ENCODE results near the gene SLC39A10.
"Not testable (repeated sequence)": the region's sequence is repeated elsewhere in the genome, so short reads cannot be mapped to it uniquely, and the experiment has no call there.

SLC39A10 gene

DNA sequence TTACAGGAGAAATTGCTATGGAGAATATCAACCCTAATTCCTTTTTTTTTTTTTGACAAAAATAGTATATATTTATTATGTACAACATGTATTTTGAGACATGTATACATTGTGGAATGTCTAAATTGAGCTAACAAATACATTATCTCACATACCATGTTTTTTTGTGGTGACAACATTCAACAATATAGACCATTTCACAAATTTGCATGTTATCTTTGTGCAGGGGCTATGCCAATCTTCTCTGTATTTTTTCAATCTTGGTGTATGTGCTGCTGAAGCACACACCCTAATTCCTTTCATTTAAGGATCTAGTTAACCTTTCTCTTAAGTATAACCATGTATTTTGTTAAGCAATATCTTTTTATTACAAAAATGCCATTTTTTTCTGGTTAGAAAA, 13.2 kb downstream of the SLC39A10 start:
- in situ Hi-C loops (cut with MboI; ENCODE audit: low sequenced_read_pairs): no loop called here

DNA sequence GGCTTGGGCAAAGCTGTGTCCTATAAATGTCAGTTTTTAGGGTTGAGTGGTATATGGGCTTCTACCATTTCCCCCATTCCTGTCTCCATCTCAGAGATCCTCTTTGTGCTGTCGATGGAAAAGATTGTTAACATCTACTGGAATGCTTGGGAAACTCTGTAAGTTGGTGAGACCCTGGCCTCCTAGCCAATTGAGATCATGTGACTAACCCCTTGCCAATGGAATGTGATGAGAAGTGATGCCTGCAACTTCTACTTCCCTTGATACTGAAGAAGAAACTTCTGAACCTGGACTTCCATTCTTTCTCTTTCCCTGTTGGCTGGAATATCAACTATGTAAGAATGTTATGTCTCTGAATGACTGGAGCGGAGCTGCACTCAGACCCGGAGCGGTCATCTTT, 14.5 kb downstream of the SLC39A10 start:
- in situ Hi-C loops (cut with MboI; ENCODE audit: low sequenced_read_pairs): no loop called here

DNA sequence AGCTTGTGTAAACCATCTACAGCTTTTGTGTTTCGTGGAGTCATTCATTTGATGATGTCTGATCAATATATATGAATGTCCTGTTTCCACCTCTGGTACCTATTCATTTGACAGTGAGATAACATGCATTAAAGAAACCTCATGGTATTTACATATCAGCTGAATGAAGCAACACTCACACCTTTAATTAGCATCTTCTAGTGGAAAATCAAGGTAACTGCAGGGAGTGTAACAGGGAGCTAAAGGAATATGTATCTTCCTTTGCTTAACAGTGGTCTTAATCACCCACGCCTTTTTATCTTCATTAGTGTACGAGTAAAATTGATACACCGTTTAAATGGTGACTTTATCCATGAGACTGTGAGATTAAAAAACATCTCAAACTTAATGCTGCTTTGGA, 15.6 kb downstream of the SLC39A10 start:
- in situ Hi-C loops (cut with MboI; ENCODE audit: low sequenced_read_pairs): no loop called here

DNA sequence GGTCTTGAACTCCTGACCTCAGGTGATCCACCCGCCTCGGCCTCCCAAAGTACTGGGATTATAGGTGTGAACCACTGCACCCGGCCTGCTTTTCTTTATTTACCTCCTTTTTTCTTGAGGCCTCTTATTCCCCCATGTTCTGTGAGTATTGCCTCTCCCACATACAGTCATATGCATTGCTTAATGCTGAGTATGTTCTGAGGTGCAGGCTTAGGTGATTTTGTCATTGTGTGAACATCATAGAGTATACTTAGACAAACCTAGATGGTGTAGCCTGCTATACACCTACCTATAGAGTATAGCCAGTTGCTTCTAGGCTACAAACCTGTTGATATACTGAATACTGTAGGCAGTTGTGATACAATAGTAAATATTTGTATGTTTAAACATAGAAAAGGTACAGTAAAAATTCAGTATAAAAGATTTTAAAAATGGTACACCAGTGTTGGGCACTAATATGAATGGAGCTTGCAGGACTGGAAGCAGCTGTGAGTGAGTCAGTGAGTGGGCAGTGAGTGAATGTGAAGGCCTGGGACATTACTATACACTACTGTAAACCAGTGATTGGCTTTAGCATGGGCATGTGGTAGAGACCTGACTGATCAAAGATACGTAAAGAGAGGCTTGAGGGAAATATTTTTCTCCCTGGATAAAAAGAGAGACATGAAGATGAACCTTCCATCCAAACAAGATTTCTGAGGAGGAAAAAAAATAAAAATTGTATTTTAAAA, 17.6 kb downstream of the SLC39A10 start:
- in situ Hi-C loops (cut with MboI; ENCODE audit: low sequenced_read_pairs): no loop called here

DNA sequence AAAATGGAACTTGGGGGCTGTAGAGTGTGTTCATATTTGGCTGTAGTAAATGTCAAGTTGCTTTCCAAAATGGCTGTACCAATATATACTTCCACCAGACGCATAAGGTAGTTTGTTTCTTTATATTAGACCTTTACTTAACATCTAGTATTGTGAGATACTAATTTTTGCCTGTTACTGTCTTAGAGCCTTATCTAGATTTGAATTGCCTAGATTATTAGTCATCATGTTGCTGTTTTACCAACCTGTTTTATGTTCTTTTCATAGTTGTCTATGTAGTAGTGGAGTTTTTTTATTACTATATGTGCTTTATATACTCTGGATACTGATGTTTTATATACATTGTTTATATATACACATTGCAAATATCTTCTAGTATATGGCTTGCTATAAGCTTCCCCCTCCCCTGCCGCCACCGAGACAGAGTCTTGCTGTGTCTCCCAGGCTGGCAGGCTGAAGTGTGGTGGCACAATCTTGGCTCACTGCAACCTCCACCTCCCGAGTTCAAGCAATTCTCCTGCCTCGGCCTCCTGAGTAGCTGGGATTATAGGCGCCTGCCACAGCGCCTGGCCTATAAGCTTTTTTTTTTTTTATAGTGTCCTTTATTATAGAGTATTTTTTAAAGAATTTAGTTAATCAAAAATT, 18.9 kb downstream of the SLC39A10 start:
- in situ Hi-C loops (cut with MboI; ENCODE audit: low sequenced_read_pairs): no loop called here

DNA sequence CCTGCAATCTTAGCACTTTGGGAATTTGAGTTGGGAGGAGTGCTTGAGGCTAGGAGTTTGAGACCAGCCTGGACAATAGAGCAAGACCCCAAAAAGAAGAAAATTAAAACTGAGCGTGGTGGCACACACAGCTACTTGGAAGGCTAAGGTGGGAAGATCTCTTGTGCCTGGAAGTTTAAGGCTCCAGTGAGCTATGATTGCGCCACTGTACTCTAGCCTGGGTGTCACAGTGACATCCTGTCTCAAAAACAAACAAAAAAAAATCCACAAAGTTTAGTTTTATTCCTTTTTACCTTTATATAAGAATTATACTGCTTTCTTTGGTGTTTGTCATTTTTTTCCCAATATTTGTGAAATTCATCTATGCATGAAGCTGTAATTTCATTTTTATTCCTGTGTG, 20.3 kb downstream of the SLC39A10 start:
- in situ Hi-C loops (cut with MboI; ENCODE audit: low sequenced_read_pairs): no loop called here

DNA sequence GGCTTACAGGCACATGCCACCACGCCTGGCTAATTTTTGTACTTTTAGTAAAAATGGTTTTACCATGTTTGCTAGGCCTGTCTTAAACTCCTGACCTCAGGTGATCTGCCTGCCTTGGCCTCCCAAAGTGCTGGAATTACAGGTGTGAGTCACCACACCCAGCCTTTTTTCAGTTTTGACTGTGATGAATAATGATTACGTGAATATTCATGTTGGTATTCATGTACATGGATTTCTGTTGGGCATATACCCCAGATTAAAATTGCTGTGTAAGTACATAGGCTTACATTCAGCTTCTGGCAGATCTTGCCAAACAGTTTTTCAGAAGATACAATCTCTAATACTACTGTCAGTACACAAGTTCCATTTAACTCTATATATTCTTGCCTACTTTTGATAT, 20.9 kb downstream of the SLC39A10 start:
- in situ Hi-C loops (cut with MboI; ENCODE audit: low sequenced_read_pairs): no loop called here

DNA sequence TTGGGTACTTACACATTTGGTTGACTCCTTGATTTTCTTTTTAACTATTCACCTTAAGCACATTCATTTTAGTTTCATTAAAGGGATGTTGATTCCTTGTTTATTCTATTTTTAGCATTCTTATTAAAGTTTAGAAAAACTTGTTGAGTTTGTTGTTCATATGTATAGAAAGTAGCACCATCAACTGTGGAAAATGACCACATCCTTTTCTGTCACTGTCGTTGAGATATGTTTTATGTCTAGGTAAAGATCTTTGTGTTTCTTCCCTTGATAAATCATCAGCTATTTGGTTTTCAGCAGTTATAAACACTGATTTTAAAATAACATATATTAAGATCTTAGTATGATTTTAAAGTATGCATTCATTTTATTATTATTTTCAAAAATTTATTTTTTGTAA, 25.1 kb downstream of the SLC39A10 start:
- in situ Hi-C loops (cut with MboI; ENCODE audit: low sequenced_read_pairs): no loop called here

DNA sequence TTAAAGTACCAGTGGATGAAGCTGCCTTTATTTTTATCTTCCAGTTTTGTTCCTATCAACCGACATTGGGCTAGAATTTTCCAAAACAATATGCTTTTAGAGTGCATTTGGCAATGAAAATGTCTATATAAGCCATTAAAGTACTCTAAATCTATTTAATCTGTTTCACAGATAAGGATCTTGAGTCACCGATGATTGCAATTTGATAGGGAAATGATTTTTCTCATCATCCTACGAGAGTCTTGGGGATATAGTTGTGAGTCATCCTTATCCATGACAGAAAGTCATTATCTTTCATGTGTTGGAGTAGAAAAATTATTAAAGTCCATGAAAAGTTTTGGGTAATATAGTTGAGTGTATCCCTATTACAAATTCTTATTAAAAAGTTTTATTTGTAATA, 26.1 kb downstream of the SLC39A10 start:
- in situ Hi-C loops (cut with MboI; ENCODE audit: low sequenced_read_pairs): no loop called here

DNA sequence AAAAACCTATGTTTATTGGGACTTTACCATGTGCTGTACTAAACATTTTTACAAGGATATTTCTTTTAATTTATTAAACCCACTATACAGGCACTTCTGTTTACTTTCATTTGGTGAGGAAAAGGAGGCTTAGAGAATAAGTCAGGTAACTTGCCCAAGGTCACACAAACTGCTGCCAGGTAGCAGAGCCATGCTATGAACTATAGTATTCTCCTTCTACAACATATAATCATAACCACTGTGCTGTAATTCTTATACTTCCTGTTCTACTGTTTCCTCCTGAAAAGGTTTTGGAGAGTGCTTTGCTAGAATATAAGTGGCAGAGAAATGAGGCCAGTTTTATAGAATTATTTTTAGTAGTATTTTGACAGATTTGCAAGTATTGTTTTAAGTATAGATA, 29.5 kb downstream of the SLC39A10 start:
- in situ Hi-C loops (cut with MboI; ENCODE audit: low sequenced_read_pairs): no loop called here

DNA sequence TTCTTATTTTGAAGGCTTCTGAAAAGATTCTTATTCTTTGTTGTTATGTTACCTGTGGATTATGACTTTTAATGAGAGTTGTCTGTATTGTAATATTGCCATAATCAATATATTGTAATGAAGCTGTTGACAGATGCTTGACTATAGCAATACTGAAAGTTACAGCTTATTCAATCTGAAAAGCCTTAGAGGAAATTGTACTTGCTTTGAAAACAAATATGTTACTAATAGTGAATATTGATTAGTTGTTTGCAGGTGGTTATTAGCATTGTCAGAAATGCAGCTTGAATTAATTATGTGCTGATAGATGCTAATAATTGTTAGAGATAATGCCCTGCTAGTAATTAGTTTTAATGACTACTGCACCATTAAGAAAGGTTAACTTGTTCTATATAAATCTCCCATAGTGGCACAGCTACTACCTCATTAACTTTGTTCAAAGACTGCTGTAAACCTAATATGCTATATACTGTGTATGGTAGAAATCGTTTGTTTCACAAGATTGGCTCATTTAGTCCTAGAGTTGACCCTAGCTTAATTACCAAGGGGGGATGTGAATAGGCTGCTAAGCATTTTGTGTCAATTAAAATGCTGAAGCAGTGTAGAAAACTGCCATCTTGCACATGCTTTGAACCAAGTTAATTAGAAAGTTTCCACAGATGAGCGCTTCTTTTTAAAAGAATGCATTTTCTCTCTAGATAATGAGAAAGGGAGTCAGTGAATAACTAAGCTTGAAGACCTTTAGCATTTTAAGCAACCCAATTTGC, 30.5 kb downstream of the SLC39A10 start:
- in situ Hi-C loops (cut with MboI; ENCODE audit: low sequenced_read_pairs): no loop called here

DNA sequence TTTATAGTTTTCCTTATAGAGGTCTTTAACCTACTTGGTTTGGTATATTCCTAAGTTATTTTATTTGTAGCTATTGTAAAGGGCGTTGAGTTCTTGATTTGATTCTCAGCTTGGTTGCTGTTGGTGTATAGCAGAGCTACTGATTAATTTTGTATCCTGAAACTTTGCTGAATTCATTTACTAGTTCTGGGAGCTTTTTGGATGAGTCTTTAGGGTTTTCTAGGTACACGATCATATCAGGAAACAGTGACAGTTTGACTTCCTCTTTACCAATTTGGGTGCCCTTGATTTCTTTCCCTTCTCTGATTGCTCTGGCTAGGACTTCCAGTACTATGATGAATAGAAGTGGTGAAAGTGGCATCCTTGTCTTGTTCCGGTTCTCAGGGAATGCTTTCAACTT, 35.5 kb downstream of the SLC39A10 start:
- in situ Hi-C loops (cut with MboI; ENCODE audit: low sequenced_read_pairs): not testable (repeated sequence)

DNA sequence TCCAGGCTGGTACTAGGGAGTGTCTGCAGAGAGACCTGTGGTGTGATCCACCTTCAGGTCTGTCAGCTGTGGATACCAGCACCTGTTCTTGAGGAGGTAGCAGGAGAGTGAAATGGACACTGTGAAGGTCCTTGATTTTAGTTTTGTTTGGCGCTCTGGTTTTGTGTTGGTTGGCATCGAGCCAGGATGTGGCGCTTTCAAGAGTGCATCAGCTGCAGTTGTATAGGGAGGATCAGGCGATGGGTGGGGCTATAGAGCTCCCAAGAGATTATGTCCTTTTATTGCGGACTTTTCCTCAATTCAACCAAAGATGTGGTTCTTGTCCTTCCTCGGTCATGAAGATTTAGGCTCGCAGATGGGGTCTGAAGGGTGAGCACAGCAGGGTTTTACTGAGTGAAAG, 37.5 kb downstream of the SLC39A10 start:
- in situ Hi-C loops (cut with MboI; ENCODE audit: low sequenced_read_pairs): no loop called here

DNA sequence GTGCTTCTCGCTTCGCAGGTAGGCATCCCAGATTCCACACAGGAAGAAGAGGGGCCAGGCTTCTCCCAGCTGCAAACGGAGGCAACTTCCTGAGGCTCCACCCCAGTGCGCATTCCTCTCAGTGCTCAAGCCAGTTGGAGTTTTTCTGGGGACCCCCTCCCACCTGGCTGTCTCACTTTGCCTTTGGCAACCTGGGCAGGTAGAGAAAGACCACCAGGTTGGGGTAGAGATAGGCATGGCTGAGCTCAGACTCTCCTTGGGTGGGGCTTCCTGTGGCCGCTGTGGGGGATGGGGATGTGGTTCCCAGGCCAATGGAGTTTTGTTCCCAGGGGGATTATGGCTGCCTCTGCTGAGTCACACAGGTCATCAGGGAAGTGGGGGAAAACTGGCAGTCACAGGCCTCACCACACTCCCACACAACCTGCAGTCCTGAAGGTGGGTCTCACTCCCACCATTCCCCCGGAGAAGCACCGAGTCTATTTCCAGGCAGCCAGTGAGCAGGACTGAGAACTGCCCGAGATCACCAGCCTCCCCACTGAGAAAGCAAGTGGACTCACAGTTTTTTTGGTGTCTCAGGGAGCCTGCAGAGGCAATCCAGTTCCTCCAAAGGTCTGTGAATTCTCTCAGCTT, 38.1 kb downstream of the SLC39A10 start:
- in situ Hi-C loops (cut with MboI; ENCODE audit: low sequenced_read_pairs): no loop called here

DNA sequence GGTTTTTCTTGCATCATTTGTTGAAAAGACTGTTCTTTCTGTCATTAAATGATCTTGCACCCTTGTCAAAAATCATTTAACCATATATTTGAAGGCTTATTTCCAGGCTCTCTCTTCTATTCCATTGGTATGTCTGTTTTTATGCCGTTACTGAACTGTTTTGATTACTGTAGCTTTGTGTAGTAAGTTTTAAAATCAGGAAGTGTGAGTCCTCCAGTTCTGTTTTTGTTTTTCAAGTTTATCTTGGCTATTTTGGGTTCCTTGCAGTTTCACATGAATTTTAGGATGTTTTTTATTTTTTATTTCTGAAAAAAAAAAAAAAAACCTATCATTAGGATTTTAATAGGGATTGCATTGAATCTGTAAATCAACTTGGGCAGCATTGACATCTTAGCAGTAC, 39.0 kb downstream of the SLC39A10 start:
- in situ Hi-C loops (cut with MboI; ENCODE audit: low sequenced_read_pairs): no loop called here

DNA sequence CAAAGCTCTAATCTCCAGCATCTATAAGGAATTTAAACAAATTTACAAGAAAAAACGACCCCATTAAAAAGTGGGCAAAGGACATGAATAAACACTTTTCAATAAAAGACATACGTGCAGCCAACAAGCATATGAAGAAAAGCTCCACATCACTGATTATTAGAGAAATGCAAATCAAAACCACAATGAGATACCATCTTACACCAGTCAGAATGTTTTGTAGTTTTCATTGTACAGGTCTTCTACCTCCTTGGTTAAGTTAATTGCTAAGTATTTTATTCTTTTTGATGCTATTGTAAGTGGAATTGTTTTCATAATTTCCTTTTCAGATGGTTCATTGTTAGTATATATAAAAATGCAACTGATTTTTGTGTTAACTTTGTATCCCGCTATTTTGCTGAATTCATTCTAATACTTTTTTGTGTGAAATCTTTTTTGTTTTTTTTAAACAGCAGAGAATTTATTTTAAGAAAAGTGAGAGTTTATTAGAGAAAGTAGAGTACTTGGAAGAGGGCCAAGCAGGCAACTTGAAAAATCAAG, 40.7 kb downstream of the SLC39A10 start:
- in situ Hi-C loops (cut with MboI; ENCODE audit: low sequenced_read_pairs): no loop called here

DNA sequence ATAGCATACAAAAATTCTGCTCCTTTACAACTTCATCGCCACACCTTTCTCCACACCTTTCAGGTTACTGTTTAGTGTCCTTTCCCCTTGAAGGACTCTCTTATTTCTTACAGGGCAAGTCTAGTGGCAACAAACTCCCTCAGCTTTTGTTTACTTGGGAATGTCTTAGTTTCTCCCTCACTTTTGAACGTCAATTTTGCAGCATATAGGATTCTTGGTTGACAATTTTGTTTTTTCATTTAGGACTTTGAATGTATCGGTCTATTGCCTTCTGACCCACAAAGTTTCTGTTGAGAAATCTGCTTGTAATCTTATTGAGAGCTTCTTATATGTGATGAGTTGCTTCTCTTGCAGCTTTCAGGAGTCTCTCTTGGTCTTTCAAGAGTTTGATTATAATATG, 43.5 kb downstream of the SLC39A10 start:
- in situ Hi-C loops (cut with MboI; ENCODE audit: low sequenced_read_pairs): no loop called here

DNA sequence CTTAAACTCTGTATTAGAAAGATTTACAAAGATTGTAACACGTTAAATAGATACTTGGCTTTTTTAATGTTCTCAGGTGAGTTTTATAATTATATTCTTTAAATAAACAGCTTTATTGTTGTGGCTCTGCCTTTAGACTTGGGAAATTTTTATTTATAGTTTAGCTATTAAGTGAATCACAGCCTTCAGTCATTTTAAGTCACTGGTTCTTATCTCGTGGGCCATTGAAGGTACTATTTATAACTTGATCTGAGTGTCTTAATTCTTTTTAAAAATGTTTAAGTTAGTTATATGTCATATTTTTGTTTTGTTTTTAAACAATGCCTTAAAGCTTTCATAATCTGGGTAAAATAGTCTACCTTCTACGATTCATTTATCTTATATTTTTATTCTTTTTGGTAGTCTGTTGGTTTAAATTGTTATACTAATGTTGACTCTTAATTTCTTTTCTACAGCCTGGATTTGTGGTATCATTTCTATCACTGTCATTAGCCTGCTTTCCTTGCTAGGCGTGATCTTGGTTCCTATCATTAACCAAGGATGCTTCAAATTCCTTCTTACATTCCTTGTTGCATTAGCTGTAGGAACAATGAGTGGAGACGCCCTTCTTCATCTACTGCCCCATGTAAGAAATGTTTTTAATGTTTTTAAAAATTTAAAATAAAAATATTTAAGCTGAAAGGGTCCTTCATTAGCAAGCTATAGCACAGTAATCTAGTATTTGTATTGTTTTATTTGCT, 49.3 kb downstream of the SLC39A10 start:
- in situ Hi-C loops (cut with MboI; ENCODE audit: low sequenced_read_pairs): no loop called here

DNA sequence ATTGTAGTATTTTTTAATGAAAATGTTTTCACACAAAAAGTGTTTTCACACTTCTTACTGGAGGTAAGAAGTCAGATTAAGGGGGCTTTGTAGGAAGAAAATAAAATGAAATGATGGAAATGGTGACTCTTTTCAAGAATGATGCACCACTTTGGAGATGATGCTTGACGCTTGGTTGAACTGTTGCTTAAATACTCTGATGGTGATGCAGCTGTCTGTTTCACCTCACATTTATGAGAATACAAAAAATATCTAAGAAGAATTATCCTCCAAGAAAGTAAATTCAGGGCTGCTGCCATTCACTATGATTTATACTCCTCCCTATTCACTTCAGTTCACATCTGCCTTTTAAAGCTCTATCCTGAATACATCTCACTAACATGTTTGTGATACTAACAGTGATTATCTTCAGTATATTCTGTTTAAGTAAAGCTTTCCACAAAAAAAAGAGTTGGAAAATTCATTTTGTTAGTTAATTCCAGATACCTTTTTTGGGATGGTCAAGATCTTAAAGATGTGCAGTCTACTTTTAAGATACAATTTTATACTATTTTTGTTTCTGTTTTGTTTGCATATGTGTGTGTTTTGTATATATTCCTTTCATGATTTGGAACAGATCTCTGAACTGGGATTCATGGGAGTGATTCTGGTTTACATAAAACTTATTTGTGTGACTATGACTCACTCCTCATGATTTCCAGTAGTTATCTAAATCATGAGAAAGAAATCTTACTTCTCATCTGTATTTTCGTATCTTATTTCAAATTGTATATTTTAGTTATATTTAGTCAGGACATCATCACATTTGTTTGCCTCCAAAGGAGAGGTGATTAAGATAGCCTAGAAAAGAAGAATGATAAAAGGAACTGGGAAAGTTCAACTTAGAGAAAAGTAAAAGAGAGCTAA, 53.1 kb downstream of the SLC39A10 start:
- in situ Hi-C loops (cut with MboI; ENCODE audit: low sequenced_read_pairs): no loop called here

DNA sequence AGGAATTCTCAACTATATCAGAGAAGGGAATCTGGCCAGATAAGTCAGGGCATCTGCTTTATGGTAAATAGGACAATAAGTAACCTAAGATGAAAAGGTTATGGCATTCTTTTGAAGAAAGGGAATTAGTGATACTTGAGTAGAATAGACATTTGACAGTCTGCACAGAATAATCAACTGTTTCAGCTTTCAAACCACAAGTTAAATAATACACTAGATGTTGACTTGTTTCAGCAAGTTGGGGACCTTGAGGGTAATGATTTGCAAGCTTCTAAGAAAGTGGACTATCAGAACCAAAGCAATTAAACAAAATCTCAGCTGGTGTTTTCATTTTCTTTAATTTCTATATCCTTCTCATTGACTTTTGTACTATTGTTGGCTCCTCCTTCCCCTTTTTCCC, 54.5 kb downstream of the SLC39A10 start:
- in situ Hi-C loops (cut with MboI; ENCODE audit: low sequenced_read_pairs): no loop called here
